ENCODE measurements around the gene SORCS2. TPM values are rescaled to one million over a fixed set of nuclear protein-coding genes. Genes with fewer than 3 reads are reported as not detected.

SORCS2 gene
- total RNA-seq, 1 donor from 2014 or later: 29.5 TPM

DNA sequence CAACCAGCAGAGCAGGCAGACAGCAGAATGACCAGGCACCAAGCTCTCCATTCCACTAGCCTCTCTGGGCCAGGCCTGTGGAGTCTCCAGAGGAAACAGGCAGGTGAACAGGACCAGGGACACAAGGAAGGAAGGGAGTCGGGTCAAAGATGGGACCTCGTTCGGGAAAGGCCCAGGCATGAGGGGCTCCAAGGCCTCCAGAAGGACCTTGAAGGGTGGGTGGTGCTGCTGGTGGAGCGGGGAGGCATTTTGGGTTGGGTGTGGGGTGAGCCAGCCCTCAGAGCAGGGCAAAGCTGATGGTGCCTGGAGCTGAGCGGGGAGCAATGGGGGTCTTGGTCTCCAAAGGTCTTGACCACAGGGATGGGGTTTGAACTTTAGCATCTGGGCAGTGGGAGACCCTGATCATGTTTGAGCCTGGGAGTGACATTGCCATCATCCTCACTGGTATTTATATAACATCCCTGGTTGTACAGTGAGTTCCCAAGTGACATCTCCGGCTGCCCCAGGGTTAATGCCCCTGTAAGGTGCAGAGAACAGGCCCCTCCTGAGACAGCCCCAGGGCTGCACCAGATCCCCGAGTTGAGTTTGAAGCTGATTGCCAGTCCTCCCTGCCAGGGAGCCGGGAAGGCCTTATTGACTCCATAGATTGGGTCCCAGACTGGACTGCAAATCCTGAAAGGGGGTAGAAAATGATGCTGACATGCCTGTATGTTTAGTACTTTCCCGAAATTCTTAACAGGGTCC is 189.7 kb downstream of the SORCS2 start:
- H3K4me1 Mint-ChIP-seq (ENCODE audit: low read depth, unreplicated experiment): peaks cover 15% of the 10 kb centered on the region
- peaks cover 1% of the 10 kb centered on the region for H3K9me3 Mint-ChIP-seq (ENCODE audit: unreplicated experiment)
- TF ChIP-seq, protein P1, sequence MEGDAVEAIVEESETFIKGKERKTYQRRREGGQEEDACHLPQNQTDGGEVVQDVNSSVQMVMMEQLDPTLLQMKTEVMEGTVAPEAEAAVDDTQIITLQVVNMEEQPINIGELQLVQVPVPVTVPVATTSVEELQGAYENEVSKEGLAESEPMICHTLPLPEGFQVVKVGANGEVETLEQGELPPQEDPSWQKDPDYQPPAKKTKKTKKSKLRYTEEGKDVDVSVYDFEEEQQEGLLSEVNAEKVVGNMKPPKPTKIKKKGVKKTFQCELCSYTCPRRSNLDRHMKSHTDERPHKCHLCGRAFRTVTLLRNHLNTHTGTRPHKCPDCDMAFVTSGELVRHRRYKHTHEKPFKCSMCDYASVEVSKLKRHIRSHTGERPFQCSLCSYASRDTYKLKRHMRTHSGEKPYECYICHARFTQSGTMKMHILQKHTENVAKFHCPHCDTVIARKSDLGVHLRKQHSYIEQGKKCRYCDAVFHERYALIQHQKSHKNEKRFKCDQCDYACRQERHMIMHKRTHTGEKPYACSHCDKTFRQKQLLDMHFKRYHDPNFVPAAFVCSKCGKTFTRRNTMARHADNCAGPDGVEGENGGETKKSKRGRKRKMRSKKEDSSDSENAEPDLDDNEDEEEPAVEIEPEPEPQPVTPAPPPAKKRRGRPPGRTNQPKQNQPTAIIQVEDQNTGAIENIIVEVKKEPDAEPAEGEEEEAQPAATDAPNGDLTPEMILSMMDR (IDR thresholded peaks at IDR 0.05; ENCODE audit: partially characterized antibody, unreplicated experiment): no peak

DNA sequence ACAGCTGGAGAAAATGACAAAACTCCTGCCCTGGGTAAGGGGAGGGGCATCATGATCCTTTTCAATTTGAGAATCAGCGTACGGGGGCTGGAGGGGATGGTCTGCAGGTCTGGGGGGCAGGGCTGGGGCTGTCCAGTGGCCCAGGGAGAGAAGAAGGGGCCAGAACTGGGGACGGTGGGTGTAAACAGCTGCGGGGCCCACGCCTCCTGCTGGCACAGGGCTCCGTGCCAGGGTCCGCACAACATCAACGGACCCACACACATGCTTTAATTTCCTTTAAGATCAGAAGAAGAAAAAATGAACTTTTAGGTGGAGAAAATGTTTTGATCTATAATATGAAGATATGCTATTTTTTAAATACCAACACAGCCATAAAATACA is 190.3 kb downstream of the SORCS2 start:
- Mint-ChIP-seq H3K36me3 (ENCODE audit: unreplicated experiment) (no peaks in the 10 kb centered on the region), H3K27ac (ENCODE audit: unreplicated experiment) (no peak overlapping the region), H3K4me3 (ENCODE audit: unreplicated experiment) (no peak overlapping the region), H3K4me1 (ENCODE audit: low read depth, unreplicated experiment) (peaks cover 12% of the 10 kb centered on the region), H3K9me3 (ENCODE audit: unreplicated experiment) (peaks cover 1% of the 10 kb centered on the region), H3K27me3 (ENCODE audit: unreplicated experiment) (peaks cover 8% of the 10 kb centered on the region)
- DNase-seq: no peak
- TF ChIP-seq, protein P1 (IDR thresholded peaks at IDR 0.05; ENCODE audit: partially characterized antibody, unreplicated experiment): no peak

More for the DNA sequence above, 189.7 kb downstream of the SORCS2 start:
- H3K36me3 Mint-ChIP-seq (ENCODE audit: unreplicated experiment): no peaks in the 10 kb centered on the region
- DNase-seq: no peak
- H3K27ac Mint-ChIP-seq (ENCODE audit: unreplicated experiment): no peak overlapping the region
- no peak overlapping the region for H3K4me3 Mint-ChIP-seq (ENCODE audit: unreplicated experiment)
- H3K27me3 Mint-ChIP-seq (ENCODE audit: unreplicated experiment): peaks cover 8% of the 10 kb centered on the region

DNA sequence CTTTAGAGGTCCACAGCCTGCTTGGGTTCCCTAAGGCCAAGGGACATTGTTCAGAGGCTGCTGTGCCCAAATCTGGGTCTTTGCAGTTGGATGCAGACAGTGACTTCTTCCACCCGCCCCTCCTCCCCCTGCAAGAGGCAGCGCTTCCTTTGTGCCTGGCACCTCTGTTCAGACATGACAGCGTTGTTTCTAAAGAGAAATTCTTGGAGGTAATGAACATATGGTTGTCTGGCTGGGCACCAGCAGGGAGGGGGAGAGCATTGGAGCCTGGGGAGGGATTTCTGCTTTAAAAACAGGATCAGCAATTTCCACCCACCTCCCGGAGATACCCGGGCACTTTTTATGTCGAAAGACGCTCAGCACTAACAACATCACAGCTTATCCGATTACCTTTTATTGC is 190.9 kb downstream of the SORCS2 start:
- H3K27me3 Mint-ChIP-seq (ENCODE audit: unreplicated experiment): peaks cover 11% of the 10 kb centered on the region
- no peaks in the 10 kb centered on the region for H3K36me3 Mint-ChIP-seq (ENCODE audit: unreplicated experiment)
- H3K27ac Mint-ChIP-seq (ENCODE audit: unreplicated experiment): no peak overlapping the region
- no peak overlapping the region for H3K4me3 Mint-ChIP-seq (ENCODE audit: unreplicated experiment)
- peaks cover 1% of the 10 kb centered on the region for H3K9me3 Mint-ChIP-seq (ENCODE audit: unreplicated experiment)
- TF ChIP-seq, protein P1 (IDR thresholded peaks at IDR 0.05; ENCODE audit: partially characterized antibody, unreplicated experiment): no peak
- H3K4me1 Mint-ChIP-seq (ENCODE audit: low read depth, unreplicated experiment): peaks cover 10% of the 10 kb centered on the region
- DNase-seq: no peak

DNA sequence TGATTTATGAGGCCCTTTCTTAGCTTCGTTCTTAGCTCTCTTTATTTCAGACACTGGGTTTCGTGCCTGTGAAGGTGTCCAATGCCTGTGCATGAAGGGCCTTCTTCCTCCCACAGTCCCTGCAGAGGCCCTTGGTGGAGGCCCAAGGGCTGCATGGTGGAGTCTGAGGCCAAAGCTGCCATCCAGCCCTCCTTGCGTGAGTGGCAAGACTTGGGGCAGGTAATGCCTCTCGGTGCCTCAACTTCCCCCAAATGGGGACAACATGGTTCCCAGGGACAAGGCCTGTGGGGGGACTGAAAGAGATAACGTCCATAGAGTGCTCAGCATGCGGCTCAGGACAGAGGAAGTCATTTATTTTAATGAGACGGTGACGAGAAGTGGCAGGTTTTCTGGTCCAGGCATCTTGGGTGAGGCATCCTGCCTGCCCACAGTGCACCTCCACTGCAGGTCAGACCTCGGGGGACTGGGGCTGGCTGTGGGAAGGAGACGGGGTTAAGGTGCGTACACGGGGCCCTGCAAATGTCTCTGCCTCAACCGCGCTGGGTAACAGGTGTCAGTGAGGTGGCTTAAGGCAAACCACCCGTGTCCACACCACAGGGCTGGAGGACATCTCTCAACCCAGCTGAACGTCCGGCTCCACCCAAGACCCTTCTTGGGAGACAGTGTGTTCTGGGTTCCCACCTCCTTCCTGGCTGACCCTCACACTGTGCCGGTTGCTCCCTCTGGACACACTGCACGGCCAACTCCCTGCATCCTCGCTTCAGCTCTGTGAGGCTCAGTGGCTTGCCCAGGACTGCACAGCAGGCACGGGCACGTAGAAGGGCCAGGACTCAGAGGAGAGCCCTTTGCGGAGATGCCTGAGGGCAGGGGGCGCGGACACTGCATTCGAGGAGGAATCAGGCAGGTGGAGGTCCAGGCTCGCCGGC is 191.9 kb downstream of the SORCS2 start:
- H3K4me1 Mint-ChIP-seq (ENCODE audit: low read depth, unreplicated experiment): peaks cover 10% of the 10 kb centered on the region
- no peak overlapping the region for H3K27ac Mint-ChIP-seq (ENCODE audit: unreplicated experiment)
- no peak for DNase-seq
- TF ChIP-seq, protein P1 (IDR thresholded peaks at IDR 0.05; ENCODE audit: partially characterized antibody, unreplicated experiment): no peak
- H3K4me3 Mint-ChIP-seq (ENCODE audit: unreplicated experiment): no peak overlapping the region
- H3K36me3 Mint-ChIP-seq (ENCODE audit: unreplicated experiment): no peaks in the 10 kb centered on the region
- H3K27me3 Mint-ChIP-seq (ENCODE audit: unreplicated experiment): peaks cover 11% of the 10 kb centered on the region
- peaks cover 1% of the 10 kb centered on the region for H3K9me3 Mint-ChIP-seq (ENCODE audit: unreplicated experiment)
